ENCODE data around the gene CNTN3. TPM values are rescaled to one million over a fixed set of nuclear protein-coding genes. Genes with fewer than 3 reads are reported as not detected.

Gene CNTN3
- total RNA-seq, 4 donors from 2014 or later, result 0.38 TPM; not detected in 3

DNA sequence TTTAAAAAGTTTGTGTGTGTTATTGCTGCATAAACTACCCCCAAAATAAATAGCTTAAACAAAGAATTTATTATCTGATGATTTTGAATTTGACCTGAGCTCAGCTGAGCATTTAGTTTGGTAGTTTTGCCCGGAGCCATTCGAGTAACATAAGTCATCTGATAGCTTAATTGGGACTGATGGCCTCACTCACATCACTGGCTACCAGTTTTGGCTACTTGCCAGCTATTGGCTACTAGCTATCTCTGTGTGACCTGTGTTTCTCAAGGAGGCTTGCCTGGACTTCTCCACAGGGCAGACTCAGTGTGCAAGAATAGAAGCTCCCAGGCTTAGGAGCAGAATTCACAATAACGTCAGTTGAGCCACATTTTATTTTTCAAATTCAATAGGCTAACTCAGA, 9.0 kb downstream of the CNTN3 start:
- H3K36me3 ChIP-seq, result no peaks in the 10 kb centered on the region
- DNase-seq, result no peak
- WGBS, 2 donors, result 68 to 82% methylated on average over 3 of the region's 3 CpGs
- H3K4me3 ChIP-seq, result no peak overlapping the region
- H3K9me3 ChIP-seq, result no peaks in the 10 kb centered on the region
- H3K27me3 ChIP-seq, result no peaks in the 10 kb centered on the region
- TF ChIP-seq POLR2A (IDR thresholded peaks at IDR 0.05), result no peak
- no peak for TF ChIP-seq CTCF (IDR thresholded peaks at IDR 0.05)
- intact Hi-C loops (cut with DNase I), result no loop called here
- H3K4me1 ChIP-seq, result no peaks in the 10 kb centered on the region
- no peak overlapping the region for H3K27ac ChIP-seq

DNA sequence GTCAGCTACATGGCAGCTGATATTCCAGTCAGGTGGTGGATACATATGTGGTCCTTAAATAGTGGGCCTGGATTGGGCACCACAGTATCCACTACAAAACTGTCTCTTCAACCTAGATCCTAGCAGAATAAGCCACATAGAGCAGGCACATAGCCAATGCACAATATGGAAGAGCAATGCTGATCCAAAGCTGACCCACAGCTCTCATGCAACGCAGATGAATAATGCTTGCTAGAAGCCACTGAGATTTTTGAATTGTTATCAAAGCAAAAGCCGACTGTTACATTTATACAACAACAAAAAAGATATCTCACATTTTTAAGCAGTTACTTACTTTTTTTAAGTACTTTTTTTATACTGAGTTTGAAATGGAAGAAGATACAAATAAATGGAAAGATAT, 11.2 kb downstream of the CNTN3 start:
- intact Hi-C loops (cut with DNase I), result no loop called here
- Histone ChIP-seq H3K4me3 (no peak overlapping the region), H3K27ac (no peak overlapping the region), H3K9me3 (no peaks in the 10 kb centered on the region), H3K4me1 (no peaks in the 10 kb centered on the region), H3K27me3 (no peaks in the 10 kb centered on the region), H3K36me3 (no peaks in the 10 kb centered on the region)
- DNase-seq, result no peak
- WGBS, 2 donors, result 78% methylated on average over 2 of the region's 2 CpGs
- TF ChIP-seq CTCF (IDR thresholded peaks at IDR 0.05), result no peak
- TF ChIP-seq POLR2A (IDR thresholded peaks at IDR 0.05), result no peak

GRCh38 chr3:74602471-74602870, 12.0 kb downstream of the CNTN3 start:
- intact Hi-C loops (cut with DNase I), result no loop called here
- Histone ChIP-seq H3K27ac (no peak overlapping the region), H3K4me1 (no peaks in the 10 kb centered on the region), H3K27me3 (no peaks in the 10 kb centered on the region), H3K4me3 (no peak overlapping the region), H3K36me3 (no peaks in the 10 kb centered on the region), H3K9me3 (no peaks in the 10 kb centered on the region)
- TF ChIP-seq POLR2A (IDR thresholded peaks at IDR 0.05) (no peak), CTCF (IDR thresholded peaks at IDR 0.05) (no peak)
- WGBS, 2 donors, result 71 to 76% methylated on average over 2 of the region's 2 CpGs
- no peak for DNase-seq

DNA sequence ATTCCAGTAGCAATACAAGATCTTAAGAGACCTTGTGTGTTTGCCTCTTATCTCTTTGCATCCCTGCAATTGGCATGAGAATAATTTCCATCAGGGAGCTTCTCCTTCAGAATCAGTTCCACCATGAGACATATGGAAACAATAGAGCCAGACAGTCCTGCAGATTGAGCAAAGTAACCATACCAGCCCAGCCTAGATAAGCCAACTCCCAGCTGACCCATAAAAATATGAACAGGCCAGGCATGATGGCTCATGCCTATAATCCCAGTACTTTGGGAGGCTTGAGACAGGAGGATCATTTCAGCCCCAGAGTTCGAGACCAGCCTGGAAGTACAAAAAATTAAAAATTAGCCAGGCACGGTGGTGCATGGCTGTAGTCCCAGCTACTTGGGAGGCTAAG, 12.7 kb downstream of the CNTN3 start:
- Histone ChIP-seq H3K4me3 (no peak overlapping the region), H3K9me3 (no peaks in the 10 kb centered on the region), H3K4me1 (no peaks in the 10 kb centered on the region), H3K27ac (no peak overlapping the region), H3K27me3 (no peaks in the 10 kb centered on the region), H3K36me3 (no peaks in the 10 kb centered on the region)
- DNase-seq, result no peak
- 67 to 78% methylated on average over 2 of the region's 2 CpGs for WGBS, 2 donors
- intact Hi-C loops (cut with DNase I), result no loop called here
- TF ChIP-seq CTCF (IDR thresholded peaks at IDR 0.05), result no peak
- no peak for TF ChIP-seq POLR2A (IDR thresholded peaks at IDR 0.05)

DNA sequence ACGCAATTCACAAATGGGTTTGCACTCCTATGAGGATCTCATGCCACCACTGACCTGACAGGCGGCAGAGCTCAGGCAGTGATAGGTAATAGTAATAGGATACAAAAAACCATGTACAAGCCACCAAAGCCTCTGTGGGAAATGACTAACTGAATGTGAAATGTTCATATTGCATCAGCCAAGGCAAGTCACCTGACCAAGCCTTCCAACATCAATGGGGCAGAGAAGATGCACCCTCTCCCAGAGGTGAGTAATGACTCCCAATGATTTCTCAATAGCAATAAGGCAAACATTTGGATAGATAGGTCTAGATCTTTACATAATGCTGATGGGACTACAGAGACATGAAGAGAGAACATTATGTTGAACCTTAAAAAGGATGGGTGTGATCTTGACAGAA, 14.9 kb downstream of the CNTN3 start:
- Histone ChIP-seq H3K4me3 (no peak overlapping the region), H3K9me3 (no peaks in the 10 kb centered on the region), H3K4me1 (no peaks in the 10 kb centered on the region), H3K36me3 (no peaks in the 10 kb centered on the region), H3K27me3 (no peaks in the 10 kb centered on the region), H3K27ac (no peak overlapping the region)
- DNase-seq, result no peak
- WGBS, 2 donors, result 100% methylated on average over 1 to 2 of the region's 2 CpGs
- TF ChIP-seq POLR2A (IDR thresholded peaks at IDR 0.05) (no peak), CTCF (IDR thresholded peaks at IDR 0.05) (no peak)
- intact Hi-C loops (cut with DNase I), result no loop called here

Data from esophagus squamous epithelium (tissue), 5 donors.